GM21390 (cell line): Measurements from ENCODE around the gene CAMTA1.

ENCODE experiments used
- ATAC-seq: cut with Tn5 transposase; IDR thresholded peaks from one replicate; pipeline ENCODE4 v1.9.1; 2021; ENCODE audit not compliant: unreplicated experiment

CAMTA1 gene

DNA sequence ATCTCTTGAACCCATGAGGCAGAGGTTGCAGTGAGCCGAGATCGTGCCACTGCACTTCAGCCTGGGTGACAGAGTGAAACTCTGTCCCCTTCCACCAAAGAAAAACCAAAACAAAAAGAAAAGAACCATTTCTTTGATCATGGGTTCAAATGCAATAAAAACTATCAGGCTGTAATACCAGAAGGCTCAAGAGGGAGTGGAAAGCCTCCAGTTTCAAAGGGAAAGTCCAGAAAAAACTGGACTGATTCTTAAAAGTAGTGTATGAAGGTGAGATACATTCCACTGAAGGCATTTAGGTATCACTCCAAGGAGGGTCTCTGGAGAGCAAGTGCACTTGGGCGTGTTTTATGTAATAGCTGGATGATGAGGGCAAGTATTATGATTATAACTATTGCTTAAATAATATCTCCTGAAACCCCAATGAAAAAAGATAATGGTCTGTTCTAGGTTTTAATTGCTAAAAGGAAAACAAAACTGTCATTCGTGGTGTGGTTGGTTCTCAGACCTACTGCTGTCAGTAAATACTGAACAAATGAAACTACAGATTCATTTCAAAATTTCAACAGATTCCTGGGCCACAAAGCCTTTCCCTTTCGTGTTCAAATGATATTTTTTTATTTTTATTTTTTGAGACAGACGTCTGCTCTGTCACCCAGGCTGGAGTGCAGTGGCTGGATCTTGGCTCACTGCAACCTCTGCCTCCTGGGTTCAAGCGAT, 6.0 kb upstream of the CAMTA1 start:
- no peak for ATAC-seq

DNA sequence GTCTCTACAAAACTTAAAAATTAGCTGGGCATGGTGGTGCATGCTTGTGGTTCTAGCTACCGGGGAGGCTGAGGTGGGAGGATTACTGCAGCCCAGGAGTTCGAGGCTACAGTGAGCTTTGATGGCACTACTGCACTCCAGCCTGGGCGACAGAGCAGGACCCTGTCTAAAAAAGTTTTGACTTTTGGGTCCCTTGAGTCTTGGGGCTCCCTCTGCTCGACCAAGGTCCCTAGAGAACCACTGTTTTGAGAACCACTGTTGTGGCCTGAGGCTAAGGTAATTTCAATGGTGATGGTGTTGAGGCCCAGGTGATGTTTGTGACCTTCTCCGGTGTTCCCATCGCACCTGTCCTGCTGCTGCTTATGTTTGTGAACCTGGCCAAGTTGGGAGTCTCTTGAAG, 3.1 kb upstream of the CAMTA1 start:
- no peak for ATAC-seq

DNA sequence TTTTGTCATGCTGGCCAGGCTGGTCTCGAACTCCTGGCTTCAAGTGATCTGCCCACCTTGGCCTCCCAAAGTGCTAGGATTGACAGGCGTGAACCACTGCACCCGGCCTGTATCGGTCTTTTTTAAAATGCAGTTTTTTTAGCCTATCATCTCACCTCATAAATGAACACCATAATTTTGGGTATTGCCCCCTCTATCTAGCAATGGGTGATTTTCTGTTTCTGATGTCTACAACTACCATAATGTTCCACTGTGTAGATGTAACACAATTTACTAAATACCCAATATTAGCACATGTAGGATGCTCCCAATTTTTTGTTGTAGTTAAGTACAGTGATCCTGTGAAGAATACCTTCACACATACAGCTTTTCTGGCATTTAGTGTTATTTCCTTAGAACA, 2.0 kb upstream of the CAMTA1 start:
- no peak for ATAC-seq

DNA sequence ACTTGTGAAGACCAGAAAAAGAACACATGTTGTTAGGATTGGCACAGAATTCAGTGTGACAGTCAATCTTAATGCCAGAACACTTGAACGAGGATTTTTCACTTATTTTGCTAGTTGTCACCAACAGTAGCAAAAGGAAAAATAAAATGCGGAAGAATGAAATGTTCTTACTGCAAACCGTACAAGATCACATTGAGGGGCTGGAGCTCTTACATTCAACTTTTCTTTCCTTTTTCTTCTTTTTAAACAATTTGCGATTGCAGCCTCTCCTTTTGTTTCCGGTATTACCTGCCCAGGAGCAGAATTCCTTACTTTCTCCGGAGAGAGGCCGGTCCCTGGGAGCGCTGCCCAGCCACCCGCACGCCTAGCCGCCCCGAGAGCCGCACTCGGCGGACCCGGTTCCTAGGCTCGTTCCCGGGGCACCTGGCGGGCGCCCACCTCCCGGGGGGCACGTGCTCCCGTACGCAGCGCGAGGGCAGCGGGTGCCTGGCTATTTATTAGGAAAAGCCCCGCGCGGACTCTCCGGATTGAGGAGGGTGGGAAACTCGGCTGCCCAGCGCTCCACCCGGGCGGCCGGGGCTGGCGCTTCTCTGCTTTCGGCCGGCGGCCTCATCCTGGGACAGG, 1.2 kb upstream of the CAMTA1 start:
- ATAC-seq = peak; percentile 3

DNA sequence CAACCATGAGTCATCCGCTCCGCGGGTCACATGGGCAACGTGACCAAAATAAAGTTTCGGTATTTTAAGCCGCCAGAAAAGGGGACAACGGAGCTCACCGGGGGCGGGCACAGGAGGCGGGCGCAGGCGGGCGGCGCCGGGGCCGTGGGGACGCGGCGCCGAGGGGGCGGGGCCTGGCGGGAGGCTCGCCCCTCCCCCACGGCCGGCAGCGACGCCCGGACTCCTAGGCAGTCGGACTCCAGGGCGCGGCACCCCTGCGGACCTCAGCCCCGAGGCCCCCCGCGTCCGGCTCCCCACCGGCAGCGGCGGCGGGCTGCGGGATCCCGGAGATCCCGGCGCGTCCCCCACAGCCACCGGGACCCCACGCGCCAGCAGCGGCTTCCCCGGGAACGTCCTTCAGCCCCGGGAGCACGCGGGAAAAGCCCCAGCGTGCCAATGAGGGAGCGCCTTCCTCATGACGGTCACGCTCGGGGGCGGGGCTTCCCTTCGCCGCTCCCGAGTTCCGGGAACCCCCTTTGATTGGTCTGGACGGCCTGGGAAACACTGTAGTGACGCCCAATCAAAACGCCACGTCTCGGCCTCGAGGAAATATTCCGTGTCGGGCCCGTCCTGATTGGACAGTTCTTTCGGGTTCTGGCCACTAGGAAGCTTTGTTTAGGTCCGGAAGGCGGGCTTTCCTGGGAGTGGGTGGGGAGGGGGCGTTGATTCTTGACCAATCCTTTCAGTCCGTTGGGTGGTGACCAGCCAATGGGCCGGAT, 515 bp upstream of the CAMTA1 start:
- peak; percentile 63 for ATAC-seq

DNA sequence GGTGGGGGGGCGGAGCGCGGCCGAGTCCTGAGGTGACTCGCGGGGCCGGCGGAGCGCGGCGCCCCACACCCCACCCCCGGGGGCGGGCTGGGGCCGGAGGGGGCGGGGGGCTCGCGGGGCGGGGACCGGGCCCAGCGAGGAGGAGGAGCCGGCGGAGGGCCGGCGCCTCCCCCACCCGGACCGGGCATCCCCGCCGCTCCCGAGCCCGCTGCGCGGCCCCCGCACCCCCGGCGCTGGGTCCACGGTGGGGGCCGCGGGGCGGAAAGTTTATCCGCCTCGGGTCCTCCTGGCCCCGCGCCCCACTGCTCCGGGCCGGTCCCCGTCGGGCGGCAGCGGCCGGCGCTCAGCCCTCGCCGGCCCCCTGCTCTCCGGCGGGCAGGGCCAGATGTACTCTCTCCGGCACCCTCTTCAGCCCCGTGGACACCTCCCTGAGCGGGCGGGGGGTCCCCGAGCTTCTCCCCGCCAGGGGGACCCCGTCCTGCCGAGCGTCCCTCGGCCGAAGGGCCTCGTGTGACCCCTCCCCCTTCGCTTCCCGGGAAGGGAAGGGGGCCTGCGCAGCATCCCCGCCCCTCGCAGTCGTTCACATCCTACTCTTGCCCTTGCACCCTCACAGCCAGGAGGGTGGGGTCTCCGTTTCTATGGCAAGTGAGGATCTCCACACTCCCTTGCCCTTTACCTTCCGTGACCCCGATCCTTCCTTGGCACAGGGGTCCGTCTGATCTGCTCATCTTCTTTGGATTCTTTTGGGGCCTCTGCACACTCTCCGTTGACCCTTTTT, 663 bp downstream of the CAMTA1 start:
- ATAC-seq = no peak

DNA sequence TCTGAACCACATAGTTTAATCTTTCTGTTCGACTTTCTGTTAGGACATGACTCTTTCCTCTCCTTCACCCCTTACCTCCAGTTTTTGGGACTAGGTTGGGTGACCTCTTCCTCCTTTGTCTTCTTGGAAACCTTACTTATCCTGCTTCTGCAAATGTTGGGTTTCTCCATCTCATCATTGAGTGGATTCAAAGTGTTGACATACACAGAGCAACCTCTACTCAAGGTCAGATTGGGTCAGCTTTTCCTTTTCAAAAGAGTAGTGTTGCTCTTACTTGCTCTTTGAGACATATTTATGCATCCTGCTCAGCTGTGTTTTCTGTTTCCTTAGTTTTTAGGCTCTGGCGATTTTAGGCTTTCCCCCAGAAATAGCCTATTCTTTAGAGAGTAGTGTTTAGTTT, 3.7 kb downstream of the CAMTA1 start:
- no peak for ATAC-seq

DNA sequence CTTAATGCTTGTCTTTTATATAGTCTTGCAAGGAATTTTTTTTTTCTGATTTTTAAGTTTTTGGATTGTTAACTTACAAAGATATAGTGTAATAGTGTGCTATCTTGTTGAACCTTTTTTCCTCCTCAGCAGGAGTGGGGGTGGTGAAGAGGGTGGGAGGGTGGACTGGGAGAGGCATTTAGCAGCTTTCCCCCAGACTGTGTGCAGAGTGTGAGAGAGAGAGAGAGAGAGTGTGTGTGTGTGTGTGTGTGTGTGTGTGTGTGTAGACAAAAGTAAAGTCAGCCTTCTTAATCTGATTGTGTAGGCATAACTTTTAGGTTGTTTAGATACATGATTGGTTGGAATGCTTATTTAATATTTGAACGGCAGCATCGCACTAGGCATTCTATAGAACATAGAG, 4.9 kb downstream of the CAMTA1 start:
- ATAC-seq = no peak

DNA sequence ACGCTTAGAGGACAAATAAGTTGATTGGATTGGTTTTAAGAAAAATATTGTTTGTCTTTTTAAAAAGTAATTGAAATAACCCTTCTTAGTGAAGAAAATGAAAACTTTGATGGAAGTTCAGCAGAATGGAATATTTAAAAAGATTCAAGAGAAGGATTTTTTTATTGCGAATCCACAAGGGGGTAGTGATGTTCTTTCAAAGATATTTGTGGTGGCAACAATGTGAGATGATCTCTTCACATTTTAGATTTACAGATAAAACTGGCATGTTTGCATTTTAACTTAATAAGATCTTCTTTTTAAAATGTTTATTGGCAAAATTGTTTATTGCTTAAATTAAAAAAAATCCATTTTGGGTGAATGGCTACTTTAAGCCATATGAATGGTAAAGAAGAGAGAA, 8.9 kb downstream of the CAMTA1 start:
- no peak for ATAC-seq

DNA sequence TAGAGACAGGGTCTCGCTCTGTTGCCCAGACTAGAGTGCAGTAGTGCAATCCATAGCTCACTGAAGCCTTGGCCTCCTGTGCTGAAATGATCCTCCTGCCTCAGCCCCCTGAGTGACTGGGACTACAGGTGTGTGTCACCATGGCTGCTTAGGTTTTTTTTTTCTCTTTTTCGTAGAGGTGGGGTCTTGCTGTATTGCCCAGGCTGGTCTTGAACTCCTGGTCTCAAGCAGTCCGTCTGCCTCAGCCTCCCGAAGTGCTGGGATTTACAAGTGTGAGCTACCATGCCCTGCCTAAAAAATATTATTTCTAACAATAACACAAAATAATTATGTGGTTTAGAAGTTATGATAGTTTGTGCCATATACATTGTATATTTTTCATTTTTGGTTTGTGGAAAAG, 9.9 kb downstream of the CAMTA1 start:
- ATAC-seq = no peak

DNA sequence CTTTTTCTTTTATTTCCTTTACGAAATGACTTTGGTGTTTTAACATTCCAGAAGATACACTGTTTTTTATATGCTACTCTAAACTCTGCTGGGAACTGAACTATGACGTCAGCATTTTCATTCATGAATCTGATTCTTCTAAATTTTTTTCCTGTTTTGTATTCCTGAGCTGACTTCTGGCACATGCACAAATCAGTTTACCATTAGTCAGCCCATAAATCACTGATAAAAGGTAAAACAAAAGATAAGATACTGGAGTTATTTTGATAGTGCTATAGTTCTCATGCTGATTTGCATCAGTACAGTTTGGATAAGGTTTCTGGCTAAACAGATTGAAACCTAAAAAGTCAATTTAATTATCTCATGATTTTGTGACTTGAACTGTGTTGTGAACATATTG, 10.4 kb downstream of the CAMTA1 start:
- ATAC-seq = no peak

DNA sequence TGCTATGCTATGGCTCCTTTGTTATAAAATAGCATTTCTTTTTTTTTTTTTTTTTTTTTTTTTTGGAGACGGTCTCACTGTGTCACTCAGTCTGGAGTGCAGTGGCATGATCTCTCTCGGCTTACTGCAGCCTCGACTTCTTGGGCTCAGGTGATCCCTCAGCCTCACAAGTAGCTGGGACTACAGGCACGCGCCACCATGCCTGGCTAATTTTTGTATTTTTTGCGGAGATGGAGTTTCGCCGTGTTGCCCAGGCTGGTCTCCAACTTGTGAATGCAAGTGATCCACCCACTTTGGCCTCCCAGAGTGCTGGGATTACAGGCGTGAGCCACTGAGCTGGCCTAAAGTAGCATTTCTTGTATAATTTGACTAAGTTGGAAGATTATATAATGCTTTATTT, 10.8 kb downstream of the CAMTA1 start:
- no peak for ATAC-seq

DNA sequence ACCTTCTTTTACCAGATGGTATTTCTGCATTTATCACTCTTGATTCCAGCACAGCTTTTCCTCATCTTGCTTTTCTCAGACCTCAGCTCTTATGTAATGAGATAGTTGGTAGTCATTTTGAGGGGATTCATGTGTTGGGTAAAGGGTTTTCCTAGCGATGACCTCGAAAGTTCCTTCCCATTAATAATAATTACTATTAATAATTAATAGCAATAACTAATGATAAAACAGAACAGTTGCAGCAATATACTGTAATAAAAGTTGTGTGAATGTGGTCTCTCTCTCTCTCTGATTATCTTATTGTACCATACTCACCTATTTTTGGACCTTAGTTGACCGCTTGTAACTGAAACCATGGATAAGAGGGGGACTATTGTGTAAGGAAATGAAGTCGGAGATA, 14.2 kb downstream of the CAMTA1 start:
- ATAC-seq = no peak

DNA sequence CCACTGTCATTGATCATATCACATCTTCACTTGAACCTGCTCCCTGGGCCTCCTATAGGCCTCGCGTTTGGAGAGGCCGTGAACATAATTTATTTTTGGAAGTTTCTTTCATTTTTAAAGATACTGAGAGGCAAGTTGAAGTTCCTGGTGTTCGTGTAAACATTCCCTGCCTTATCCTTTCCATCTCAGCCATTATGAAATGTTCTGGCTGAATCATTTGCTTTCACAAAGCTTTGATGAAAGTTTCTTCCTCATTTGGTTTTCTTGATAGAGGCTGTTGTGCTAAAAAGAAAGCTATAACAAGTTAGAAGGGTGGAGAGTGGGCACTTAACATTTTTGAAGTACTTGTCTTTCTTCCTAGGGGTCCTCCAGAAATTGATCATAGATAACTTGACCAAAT, 15.5 kb downstream of the CAMTA1 start:
- no peak for ATAC-seq

DNA sequence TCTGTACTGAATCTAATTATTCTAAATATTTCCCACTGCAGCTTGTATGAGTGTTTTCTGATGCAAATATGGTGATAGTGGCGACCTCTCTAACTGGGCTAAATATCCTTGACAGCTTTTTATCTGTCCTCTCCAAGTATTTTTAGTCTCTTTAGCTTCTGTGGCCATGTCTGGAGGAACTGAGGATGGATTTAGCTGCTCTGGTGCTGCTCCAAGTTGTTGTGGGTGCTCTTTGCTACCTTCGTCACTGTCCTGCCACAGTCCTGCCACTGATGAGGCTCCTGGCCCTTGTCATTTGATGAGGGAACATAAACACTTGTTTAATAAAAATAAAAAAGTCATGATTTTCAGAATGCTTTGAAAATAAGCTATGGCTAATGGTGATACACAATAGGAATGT, 15.9 kb downstream of the CAMTA1 start:
- ATAC-seq = no peak

DNA sequence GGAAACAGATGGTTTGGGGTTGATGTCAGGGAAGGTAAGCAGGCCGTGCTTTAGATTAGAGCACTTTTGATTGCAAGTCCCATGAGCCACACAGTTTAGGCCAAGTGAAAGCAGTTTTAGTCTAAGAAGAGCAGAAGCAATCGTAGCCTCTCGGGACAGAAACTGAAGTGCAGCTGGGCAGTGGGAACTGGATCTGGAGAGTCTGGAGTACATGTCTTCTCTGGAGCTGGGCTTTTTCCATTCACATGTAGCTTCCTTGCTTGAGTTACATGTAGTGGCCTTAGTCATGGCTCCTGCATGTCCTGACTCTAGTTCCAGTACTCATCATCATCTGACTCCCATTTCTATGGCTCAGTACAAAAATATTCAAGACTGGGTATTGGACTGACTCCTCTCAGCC, 16.7 kb downstream of the CAMTA1 start:
- ATAC-seq = no peak

DNA sequence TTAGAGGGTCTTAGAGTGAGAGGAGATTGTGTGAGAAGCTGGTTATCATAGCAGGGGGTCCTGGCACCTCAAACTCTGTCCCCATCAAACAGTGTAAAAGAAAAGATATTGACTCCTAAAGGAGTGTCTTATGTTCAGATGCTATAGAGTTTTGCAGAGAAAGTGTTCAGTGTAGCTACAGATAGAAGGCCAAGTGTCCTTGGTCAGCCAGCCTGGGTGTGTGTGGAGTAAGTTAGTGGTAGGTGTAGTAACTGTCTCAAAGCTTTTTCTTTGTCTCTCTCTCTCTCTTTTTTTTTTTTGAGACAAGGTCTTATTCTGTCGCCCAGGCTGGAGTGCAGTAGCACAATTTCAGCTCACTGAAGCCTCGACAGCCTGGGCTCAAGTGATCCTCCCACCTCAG, 17.2 kb downstream of the CAMTA1 start:
- no peak for ATAC-seq

DNA sequence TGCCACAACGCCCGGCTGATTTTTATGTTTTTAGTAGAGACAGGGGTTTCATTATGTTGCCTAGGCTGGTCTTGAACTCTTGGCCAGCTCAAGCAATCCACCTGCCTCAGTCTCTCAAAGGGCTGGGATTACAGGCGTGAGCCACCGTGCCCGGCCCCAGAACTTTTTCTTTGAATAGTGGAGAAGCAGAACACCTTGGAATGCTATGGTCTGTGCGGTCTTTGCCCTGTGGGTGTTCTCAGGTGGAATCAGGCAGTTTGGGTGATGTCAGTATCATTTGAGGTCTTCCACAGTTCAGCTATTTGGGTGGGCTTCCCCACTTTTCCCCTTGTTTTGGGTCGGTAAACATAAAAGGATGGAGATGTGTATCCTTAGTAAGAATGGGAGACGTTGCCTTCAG, 17.6 kb downstream of the CAMTA1 start:
- ATAC-seq = no peak

DNA sequence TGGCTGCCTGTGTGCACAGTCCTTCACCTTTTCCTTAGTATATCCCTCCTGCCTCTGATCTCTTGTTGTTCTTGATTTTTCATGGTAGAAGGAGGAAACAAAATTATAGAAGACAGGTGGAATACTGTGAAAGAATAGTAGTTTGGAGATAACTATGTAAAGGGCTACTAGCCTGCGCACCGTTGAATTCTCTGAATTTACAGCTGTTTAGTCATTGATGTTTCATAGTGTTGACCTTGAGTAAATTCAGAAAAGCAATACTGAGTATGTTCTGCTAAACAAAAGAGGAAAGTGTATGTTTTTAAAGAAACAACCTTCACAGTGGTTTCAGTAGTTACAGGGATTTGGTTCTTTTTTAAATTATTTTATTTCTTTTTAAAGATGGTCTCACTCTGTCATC, 18.1 kb downstream of the CAMTA1 start:
- no peak for ATAC-seq

DNA sequence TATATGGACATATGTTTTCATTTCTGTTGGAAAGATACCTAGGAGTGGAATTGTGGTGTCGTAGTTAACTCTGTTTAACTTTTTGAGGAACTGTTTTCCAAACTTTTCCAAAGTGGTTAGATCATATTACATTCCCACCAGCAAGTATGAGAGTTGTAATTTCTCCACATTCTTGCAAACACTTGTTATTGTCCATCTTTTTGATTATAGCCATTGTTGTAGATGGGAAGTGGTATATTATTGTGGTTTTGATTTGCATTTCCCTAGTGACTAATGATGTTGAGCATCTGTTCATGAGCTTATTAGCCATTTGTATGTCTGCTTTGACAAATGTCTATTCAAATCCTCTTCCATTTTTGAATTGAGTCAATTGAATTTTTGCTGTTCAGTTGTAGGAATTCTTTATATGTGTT, 19.8 kb downstream of the CAMTA1 start:
- ATAC-seq = no peak

DNA sequence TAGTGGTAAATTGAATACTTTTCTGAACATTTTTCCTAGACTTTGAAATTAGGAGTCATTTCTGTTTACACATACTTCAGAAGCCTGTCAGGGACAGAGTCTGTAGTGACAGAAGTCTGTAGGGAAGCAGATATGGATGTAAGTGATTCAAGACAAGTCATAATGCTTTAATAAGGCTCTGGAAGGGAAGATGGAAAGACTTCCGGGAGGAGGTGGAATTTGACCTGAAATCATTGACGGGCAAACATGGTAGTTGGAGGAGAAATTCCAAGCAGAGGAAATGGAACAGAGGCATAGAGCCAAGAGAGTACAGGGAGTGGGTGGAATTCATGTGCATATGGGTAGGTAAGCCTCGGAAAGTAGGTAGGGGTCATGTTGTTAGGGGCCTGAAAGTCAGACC, 22.5 kb downstream of the CAMTA1 start:
- no peak for ATAC-seq

DNA sequence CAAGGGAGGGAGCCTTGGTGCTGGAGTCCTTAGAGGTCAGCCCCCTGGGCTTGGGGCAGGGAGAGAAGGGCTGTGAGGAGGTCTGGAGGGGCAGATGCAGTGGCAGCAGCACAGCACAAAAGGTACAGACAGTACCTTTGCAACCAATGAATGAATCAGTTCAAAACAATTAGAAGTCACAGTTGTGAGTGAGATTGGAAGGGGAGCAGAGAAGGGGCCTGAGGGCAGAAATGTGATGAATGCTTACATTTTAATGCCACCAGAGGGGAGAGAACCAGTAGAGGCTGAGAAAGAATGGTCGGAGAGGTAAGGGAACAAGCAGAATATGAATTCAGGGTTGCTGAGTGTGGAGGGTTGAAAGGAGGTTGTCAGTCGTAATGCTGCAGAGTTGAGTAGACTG, 24.2 kb downstream of the CAMTA1 start:
- ATAC-seq = no peak
